VCaP (cell line): ENCODE measurements around the gene AADACL4.

Experiments used
- H3K27ac ChIP-seq: fragments of 450-650 bp; 2 replicates; pipeline ENCODE4 v1.5.1; 2017
- TF ChIP-seq, protein P1 (sequence below): fragments of 450-650 bp; conservative IDR thresholded peaks from 2 replicates; pipeline ENCODE4 v1.5.1; 2017; ENCODE audit warnings: mild to moderate bottlenecking, moderate library complexity

AADACL4 gene

DNA sequence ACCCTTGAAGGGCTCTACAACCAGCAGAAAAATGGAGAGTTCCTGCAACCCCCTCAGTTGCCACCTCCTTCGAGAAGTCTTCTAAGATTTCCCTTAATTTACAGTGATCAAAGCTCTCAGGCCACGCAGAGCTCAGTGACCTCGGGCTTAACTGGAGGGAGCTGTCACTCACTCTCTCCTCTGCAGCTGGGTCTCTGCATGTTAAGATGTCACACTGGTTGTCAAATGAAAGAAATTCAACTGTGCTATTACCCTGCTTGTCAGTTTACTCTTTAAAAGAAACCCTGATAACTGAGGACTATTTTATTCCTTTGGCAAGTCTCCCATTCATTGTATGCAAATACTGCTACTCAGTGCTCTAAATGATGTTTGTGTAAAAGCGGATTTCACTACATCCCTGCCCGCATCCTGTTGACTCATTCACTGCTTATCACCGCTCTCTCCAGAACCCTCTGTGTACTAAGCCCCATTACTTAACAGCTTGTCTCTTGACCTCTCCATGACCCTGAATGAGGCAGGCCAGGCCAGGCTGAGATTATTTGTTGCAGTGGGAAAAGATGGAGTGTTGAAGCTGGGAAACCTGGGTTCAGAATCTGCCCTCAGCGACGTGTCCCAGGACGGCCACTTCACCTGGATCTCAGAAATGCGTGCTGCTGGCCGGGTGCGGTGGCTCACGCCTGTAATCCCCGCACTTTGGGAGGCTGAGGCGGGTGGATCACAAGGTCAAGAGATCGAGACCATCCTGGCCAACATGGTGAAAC, 39.6 kb upstream of the AADACL4 start:
- H3K27ac ChIP-seq: peak overlapping the region; percentile 48
- TF ChIP-seq, protein P1, sequence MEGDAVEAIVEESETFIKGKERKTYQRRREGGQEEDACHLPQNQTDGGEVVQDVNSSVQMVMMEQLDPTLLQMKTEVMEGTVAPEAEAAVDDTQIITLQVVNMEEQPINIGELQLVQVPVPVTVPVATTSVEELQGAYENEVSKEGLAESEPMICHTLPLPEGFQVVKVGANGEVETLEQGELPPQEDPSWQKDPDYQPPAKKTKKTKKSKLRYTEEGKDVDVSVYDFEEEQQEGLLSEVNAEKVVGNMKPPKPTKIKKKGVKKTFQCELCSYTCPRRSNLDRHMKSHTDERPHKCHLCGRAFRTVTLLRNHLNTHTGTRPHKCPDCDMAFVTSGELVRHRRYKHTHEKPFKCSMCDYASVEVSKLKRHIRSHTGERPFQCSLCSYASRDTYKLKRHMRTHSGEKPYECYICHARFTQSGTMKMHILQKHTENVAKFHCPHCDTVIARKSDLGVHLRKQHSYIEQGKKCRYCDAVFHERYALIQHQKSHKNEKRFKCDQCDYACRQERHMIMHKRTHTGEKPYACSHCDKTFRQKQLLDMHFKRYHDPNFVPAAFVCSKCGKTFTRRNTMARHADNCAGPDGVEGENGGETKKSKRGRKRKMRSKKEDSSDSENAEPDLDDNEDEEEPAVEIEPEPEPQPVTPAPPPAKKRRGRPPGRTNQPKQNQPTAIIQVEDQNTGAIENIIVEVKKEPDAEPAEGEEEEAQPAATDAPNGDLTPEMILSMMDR: no peak

GRCh38 chr1:12604986-12605385, 38.9 kb upstream of the AADACL4 start:
- TF ChIP-seq, protein P1: no peak
- H3K27ac ChIP-seq: peak overlapping the region; percentile 48

- H3K27ac ChIP-seq: no peak overlapping the region
- TF ChIP-seq, protein P1: no peak
Measured at GRCh38 chr1:12607263-12607662, 36.6 kb upstream of the AADACL4 start.

DNA sequence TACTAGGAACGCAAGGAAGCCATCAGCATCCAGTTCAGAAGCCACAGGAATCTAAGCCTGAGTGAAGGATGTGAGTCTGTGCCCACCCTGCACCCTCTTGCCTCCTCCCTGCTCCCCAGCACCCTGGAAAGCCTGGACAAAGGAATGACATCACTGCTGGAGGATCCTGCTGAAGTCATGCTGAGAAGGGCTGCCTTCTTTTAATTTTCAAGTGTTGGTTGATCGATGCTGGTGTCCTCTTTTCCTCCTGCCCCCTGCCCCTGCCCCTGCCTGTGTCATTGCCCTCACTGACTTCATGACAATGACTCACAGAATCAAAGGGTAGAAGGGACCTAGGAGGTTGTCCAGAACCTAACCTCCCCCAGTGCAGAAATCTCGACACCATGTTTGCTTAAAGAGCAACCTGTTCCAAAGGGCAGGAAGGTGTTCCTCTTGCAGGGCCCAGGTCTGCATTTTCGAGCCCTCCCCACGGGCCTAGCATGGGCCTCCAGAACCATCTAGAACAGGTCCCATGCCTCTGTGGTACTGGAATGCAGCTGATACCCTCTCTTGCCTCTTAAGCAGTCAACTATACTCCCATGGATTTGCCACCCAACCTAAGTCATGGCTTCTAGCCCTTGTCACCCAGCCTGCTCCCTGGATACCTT, 35.5 kb upstream of the AADACL4 start:
- no peak overlapping the region for H3K27ac ChIP-seq

GRCh38 chr1:12609469-12610003, 34.3 kb upstream of the AADACL4 start:
- TF ChIP-seq, protein P1: no peak

More for the DNA sequence above, 35.5 kb upstream of the AADACL4 start:
- TF ChIP-seq, protein P1: no peak

DNA sequence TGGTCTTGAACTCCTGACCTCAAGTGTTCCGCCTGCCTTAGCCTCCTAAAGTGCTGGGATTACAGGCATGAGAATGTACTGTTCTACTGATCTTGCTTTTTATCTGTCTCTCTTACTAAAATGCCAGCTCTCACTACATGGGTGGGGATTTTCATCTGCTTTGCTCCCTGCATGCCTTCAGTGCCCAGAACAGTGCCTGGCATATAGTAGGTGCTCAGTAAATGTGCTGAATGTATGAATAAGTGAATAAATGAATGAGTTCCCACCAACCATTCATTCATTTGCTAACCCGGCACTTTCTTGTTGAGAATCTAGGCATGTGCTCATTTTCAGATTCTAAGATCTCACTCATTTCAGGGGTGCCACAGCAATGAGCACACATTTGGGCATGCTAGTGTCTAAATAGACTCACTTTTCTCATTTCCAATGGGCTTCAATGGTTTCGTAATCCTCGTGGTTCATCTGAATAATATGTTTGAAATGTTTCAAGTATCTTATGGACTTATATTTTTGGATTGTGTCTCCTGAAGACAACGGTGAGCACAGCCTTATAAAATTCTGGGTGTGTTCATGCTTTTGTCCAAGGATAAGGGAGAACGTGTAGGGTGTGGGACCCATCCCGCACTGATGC, 33.5 kb upstream of the AADACL4 start:
- H3K27ac ChIP-seq: no peak overlapping the region
- TF ChIP-seq, protein P1: no peak

More at GRCh38 chr1:12609469-12610003, 34.3 kb upstream of the AADACL4 start:
- no peak overlapping the region for H3K27ac ChIP-seq

DNA sequence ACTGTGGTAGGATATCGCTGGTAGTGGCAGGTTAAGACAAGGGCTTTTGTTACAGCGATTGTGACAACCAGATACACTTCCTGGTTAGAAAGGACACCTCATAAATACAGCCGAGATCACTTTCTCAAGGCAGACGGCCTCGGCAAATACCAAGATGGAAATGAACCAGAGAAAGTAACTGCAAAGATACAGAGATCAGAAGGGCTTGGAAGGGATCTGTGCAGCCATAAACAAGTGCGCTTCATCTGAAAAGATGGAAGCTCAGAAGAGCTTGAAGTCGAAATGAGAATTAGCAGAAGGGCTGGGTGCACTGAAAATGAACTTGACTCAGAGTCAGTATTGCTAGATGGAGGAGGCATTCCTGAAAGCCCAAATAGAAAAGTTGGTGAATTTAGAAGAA, 32.9 kb upstream of the AADACL4 start:
- H3K27ac ChIP-seq: no peak overlapping the region
- TF ChIP-seq, protein P1: no peak
